HG03571 (cell line): ENCODE results near the gene ZNF280A.

ENCODE experiments used
- ATAC-seq: cut with Tn5 transposase; IDR thresholded peaks from one replicate; pipeline ENCODE4 v1.9.1; 2021; ENCODE audit not compliant: unreplicated experiment

The ZNF280A gene, protein sequence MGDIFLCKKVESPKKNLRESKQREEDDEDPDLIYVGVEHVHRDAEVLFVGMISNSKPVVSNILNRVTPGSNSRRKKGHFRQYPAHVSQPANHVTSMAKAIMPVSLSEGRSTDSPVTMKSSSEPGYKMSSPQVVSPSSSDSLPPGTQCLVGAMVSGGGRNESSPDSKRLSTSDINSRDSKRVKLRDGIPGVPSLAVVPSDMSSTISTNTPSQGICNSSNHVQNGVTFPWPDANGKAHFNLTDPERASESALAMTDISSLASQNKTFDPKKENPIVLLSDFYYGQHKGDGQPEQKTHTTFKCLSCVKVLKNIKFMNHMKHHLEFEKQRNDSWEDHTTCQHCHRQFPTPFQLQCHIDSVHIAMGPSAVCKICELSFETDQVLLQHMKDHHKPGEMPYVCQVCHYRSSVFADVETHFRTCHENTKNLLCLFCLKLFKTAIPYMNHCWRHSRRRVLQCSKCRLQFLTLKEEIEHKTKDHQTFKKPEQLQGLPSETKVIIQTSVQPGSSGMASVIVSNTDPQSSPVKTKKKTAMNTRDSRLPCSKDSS

DNA sequence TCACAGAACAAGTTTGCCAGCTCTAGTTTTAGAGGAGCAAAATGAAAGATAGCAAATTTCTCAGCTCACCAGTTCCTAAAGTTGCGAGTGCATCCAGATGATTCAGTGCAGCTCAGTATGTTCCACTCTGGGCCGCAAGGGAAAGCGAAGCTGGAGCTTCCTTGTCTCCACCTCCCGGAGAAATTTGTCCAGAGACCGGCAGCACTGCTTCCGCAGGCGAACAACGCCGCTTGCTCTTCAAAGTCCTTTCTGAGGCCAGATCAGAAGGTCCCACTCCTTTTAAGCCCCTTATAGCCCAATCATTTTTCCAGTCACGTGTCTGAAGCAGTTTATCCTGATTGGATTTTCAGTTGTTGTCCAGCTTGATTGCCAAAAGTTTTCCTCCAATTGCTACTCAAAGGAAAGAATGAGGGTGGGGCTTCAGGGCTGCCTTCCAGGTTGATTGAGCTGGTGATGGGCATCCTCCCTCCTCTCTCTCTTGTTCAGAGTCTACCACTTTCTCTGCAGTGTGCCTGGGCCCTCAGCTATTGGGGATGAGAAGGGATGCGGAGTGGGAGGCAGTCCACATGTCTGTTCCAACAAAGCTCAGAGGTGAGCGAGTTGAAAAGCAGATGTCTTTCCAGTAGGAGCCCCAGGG, at the start of gene ZNF280A:
ZNF280A (minus strand) TSS at position 251 of the 637 bp plus-strand sequence. CDS start 4,640 bp downstream, outside the sequence.
- ATAC-seq, result no peak

DNA sequence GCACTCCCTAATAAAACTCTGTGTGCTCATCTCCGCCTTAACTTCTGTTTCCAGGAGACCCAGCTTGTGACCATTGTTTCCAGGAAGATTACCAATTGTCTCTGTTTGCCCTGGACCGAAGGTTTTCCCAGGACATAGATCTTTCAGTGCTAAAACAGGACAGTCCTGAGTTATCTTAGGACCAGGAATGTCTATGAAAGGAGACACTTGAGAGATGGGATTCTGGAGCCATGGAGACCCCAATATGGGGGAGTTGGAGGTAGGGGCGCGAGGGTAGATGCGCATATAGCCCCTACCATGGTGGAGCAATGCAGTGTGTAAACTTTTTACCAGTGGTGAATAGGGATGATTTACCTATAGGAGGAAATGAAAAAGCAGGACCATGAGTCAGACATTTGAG, 49.1 kb upstream of the ZNF280A start:
- no peak for ATAC-seq

DNA sequence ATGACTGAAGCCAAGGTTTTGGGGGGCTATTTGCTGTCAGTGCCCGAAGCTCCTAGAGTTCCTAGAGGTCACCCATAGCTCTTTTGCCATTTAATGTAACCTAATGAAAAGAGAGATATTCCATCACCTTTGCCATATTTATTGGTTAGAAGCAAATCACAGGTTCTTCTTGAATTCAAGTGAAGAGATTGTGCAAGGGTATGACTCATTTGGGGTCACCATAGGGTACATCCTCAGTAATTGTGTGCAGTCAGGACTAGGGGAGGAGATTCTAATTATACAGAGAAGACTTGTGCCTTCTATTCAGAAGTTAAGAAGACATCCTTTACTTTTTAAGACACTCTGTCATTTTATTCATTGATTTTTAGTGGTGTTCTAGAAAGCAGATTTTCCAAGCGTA, 45.9 kb upstream of the ZNF280A start:
- no peak for ATAC-seq

DNA sequence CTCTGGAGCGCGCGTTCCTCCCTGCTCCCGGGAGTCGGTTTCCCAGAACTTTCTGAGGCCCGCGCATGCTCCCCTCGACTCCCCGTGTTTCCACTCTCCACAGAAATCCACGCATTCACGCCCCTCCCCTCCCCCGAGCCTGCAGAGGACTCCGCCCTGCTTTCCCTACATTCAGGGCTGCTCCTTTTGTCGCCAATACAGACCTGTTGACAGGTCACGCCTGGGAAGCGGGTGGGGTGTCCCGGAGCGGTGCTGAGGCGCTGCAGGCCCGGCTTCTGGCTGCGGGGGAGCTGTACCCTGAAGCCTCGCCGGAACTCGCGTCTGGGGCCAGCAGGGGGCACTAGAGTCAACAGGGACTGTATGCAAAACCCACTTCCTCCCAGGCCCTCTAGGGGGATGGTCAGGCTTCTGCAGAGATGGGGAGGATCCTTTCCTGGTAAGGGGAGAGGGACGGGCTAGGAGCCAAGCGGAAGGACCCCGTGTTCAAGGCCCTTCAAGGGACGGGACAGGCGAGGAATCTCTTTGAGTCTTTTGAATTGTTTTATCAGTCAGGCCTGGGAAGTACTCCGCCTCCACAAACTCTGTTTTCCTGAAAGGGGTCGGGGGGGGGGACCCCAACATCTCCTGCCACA, 39.0 kb upstream of the ZNF280A start, which contains the start of gene PRAME:
PRAME (minus strand) TSS at position 294 of the 632 bp plus-strand sequence. CDS start 2,433 bp downstream, outside the sequence.
- no peak for ATAC-seq

DNA sequence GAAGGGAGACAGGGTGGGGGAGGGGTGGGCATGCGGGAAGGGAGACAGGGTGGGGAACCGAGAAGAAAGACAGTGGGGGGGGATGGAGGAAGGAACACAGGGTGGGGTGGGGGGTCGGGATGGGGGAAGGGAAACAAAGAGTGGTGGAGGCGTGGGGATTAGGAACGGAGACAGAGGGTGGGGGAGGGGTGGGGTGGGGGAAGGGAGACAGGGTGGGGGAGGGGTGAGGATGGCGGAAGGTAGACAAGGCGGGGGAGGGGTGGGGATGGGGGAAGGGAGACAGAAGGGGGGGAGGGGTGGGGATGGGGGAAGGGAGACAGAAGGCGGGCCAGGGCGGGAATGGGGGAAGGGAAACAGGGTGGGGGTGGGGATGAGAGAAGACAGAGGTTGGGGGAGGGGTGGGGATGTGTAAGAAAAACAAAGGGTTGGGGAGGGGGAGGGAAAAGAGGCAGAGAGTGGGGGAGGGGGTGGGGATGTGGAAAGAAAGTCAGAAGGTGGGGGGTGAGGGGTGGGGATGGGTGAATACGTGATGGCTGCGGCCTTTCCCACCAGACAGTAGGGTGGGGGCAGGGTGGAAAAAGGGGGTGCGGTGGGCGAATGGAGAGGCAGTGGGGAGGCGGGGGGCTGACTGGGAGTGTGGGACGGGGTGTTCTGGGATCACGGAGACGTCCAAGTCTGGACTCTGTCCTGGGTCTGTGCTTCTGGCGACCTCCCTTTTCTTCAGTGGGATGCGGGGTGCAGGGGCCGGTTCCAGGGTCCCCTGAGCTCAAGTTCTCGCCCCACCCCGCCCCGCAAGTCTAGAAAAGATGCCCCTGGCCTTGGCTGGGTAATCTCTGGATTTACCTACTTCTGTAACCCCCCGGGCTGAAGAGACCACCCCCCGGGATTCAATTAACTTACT, 38.3 kb upstream of the ZNF280A start:
- ATAC-seq, result no peak

DNA sequence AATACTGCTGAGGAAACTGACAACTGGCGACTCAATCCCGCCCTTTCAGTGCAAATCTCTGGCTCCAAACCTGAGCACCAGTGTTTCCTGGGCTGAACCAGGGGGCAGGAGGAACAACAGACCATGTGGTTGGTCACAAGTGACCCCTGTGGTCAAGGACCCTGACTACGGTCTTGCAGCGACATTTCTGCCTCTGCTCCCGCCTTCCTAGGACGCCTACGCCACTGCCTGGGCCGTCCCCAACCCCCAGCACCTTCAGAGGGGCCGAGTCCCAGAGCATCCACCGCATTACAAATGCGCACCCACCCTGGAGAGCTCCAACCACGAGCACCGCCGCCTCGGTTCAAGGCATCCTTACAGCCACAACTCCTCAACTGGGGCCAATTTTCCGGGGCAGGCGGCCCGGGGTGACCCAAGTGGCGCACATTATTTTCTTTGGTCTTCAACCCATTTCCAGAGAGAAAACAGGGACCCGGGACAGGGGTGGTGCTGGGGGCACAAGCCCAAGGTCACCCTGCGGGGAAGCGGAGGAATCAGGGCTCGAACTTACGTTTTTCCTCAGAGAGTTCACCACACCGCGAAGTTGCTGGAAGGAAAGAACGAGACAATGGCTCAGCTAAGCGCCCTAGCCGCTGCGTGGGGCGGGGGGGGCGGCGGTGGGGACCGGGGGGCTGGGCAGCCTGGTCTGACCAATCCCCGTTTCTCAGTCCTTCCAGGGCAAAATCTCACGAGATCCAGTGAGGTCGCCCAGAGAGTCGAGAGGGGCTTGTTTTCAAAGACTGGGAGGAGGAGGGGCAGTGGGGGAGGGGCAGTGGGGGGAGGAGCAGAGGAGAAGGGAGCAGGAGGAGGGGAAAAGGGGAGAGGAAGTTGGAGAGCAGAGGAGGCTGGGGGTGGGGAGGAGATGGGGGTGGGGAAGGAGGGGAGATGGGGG, 37.2 kb upstream of the ZNF280A start:
- ATAC-seq, result no peak

DNA sequence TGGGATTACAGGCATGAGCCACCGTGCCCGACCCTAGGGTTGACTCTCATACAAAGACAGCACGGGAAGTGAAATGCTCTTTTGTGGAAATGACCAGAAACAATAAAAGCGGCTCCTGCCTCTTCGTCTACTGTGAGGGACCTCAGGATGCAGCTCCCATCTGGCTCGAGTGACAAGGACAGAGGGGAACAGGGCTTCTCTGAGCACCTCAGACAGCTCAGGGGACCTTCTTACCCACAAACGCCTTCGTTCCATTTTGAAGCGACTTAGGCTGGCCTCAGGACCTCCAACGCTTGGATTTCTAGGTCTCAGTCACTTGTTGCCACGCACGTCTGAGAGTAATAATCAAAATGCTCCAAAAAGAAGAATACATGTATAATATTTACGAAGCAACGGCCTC, 36.5 kb upstream of the ZNF280A start:
- ATAC-seq, result no peak

DNA sequence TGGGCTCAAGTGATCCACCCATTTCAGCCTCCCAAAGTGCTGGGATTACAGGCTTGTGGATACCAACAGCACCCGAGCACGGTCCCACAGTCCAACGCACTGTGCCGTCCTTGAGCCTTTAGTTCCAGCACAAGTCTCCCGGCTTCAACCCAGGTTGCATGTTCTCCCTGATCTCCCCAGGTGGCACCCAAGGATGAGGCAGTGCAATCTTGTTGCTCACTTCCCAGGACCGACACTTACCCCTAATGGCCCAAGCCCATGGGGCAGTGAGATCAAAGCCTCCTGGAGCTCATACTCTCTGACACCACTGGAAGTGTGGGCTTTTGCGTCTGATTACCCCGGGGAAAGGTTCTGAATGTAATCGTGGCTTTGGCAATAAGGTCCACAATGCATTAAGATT, 35.5 kb upstream of the ZNF280A start:
- ATAC-seq, result no peak

DNA sequence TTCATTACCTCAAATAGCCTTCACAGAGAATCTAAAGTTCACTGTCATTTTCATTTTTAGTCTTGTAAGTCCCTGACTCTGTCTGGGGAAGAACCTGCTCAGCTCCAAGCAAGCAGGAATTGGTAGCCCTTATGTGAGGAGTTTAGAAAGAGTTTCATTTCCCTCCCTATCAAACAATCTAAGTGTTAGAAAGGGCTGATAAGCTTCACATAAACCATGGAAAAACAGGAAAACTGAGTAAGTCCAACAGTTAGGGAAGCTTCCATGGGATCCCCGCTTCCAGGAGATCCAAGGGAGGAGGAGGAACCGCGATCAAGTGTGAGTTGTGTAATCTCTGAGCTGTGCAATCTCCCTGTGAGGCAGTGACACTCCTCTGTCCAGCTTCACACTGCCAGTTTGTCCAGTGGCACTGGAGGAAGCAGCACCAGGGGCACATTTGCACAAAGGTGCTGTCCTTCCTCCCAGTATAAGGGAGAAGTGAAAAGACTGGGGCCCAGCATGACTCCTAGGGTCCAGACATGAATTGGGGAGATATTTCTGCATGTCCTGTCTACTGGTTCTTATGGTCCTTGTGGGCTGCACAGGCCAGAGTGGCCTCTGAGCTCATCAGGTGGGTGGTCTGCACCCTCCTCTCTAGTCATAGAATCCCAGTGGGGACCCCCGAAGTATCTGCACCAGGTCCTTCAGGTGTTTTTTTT, 34.7 kb upstream of the ZNF280A start:
- no peak for ATAC-seq

DNA sequence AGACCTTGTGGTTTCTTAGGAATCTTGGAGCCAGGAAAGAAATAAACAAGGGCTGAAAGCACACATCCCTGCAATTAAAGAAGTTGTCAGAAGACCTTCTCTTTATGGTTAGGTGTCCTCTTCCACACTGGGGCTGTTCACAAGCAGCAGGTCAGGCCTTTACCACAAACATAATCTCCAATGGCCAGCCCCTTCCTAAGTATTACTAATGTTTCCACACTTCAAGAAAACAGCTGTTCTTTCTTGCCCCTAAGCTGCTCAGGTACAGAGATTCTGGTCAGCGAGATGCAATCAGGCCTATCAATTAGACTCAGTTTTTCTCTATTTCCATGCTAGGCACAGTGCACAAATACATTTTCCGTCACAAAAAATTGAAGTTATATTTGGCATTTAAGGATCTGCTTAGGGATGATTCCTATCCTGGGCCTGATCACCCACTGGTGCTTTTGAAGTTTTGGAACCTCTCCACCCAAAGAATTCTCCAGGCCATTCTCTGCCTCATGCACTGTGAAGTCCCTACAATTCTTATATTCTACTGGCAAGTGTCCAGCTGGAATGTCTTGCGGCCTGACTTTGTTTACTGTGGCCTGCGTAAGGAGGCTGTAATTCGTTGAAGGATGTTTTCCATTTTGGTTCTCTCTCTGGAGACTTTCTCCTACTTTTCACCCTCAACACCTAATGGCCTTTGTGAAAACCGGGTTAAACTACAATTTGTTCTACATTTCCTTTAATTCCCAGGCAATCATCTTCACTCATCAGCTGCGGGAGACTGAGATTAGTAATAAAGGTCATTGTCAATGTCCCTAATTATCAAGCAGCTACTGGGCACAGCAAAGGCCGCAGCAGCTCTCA, 33.9 kb upstream of the ZNF280A start:
- ATAC-seq, result no peak

DNA sequence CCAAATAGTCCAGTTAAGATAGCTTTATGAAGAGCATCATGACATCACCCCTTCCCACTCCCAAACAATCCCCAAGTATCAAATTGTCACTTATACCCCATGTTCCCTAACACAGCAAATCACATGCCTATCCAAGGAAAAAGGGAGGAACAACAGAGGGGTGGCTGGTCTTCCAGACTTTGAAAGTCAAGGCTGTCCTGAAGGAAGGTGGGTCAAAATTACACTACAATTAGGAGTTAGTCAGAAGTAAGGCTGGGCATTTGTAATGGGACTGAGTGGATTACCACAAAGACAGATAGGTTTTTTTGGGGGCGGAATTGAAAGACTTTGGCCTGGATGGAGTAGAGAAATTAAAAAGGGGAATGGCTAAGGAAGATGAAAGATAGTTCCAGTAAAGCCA, 33.1 kb upstream of the ZNF280A start:
- ATAC-seq, result no peak

DNA sequence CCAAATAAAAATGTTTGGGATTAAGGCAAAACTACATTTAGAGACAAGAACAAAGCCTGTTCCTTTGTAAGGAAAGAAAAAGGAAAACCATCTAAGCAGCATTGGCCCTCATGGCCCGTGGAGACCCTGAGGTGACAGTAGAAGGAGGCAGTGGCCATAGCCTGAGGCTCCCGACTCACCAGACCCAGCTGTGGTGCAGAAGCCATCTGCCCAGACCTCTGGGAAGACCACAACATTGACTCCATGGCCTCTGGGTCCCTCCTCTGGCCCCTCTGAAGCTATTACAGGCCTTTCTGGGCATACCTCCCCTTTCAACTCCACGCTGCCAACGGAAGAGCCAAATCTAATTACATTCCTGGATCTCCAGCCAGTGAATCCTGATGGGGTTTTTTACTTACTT, 32.6 kb upstream of the ZNF280A start:
- no peak for ATAC-seq

DNA sequence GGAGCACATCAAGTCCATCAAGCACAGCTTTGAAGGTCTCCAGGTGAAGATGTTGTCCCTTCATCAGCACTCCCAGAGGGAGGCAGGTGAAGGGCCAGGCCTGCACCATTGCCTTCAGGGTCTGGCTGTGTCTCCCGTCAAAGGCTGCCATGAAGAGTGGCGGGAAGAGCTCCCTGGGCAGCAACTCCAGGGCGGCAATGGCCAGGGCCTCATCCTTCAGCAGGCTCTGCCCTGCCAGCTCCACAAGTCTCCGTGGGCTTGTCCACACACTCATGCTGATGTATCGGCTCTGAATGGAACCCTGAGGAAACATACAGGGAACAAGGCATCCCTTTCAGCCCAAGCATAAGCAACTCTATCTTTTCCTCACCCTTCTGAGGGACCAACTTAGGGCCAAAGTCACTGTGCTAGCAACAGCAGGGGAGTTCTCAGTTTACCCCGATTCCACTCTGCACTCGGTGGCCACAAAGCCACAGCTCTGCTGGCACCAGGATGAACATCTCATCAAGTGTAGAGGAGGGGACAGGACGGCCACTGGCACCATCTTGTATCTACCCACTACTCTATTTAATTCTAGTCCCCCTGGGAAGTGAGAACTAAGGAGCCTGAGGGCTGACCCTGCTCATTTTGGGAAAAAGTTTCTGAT, 30.8 kb upstream of the ZNF280A start:
- ATAC-seq, result no peak

DNA sequence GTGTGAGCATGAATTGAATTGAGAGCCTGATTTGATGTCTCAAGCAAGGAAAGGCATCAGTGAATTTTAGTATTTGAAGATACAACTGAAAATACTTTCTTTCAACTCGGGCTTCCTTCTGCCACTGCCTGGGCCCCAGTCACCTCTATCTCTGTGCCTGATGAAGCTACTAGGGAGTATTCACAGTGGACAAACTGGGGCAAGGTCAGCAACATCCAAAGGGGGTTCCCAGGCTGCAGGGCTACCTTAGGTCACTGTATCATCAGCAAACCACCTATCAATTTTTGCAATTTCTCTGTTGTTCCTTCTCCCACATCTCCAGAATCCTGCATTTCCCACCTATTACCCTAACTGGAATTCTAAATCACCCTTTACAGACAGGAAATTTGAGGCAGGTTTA, 28.8 kb upstream of the ZNF280A start:
- no peak for ATAC-seq

DNA sequence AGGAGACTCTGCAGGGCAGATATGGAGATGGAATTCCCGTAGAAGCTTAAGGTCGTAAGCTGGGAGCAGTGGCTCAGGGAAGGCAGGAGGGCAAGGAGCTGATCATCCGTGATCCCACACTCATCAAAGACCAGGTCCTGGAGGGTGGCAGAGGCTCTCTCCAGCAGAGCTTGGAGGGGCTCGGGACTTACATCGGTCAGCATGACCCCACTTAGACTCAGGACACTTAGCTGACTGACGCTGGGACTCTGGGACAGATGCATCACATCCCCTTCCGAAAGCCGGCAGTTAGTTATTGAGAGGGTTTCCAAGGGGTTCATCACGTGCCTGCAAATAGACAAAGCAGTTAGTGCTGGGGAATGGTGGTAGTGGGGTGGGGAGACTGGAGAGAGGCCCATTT, 28.2 kb upstream of the ZNF280A start:
- ATAC-seq, result no peak

DNA sequence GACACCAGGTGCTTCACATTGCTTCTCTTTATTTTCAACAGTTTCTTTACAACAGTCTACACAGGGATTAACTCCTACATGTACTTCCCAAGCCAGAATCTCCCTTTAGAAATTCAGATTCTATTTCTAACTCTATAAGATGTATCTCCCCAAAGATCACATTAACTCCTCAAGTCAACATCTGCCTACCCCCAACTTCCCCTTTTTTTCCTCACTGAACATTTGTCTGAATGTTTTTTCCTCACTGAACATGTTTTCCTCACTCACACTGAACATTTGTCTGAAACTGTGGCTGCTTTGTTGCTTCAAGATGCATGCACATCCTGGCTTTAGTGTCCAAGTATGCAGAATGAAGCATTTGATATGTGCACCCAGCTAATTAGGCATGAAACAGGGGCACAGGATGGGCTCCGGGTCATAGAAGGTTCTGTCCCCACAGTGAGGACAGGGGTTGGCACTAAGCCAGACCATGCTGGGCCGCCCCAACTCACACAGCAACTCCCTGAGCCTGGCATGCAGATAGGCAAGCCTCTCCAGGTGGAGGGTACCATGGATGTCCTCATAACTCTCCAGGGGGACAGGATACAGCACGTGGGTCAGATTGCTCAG, 27.7 kb upstream of the ZNF280A start:
- no peak for ATAC-seq

DNA sequence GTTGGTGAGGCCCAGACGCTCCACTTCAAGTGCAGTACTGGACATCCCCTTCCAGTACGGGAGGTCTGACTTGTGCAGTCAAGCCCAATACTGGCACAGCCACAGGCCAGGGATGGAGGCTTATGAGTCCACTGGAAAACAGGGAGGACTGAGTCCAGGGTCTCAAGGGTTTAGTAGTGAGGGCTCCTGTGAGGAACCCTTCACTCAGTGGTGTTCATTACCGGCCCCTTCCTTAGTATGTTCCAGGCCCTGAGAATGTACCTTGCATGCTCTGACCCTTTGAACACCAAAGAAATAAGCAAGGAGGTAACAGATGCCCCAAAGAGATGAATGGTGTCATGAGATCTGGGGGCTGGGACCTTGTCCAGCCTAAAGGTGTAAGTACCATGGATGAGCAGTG, 27.2 kb upstream of the ZNF280A start:
- ATAC-seq, result no peak
